ENCODE data around the gene CTBP1.
"Not testable (repeated sequence)": the region's sequence is repeated elsewhere in the genome, so short reads cannot be mapped to it uniquely, and the experiment has no call there.

CTBP1 gene

DNA sequence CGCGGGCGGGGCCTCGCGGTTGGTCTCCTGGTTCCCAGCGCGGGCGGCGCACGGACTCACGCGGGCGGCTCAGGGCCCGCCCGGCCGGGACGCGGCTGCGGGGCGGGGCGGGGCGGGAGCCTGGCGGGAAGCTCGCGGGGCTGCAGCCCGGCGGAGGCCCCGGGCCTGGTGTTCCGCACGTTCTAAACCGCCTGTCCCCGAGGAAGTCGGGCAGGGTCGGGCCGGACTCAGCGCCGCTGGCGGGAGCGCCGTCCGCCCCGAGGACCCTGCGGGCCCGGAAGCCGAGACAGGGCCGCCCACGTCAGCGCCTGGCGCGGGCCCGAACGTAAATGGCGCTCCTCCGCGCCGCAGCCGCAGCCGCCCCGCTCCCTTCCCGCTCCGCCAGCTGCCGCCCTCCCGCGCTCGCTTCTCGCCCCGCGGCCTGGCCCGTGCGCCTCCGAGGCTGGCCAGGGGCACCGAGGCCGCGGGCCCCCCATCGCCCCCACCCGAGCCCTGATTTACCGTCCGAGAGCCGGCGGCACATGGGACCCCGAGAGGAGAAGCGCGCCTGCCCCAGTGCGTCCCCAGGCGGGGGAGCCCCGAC lies 309 bp upstream of the CTBP1 start:
- DNase-seq = peak; percentile 81

DNA sequence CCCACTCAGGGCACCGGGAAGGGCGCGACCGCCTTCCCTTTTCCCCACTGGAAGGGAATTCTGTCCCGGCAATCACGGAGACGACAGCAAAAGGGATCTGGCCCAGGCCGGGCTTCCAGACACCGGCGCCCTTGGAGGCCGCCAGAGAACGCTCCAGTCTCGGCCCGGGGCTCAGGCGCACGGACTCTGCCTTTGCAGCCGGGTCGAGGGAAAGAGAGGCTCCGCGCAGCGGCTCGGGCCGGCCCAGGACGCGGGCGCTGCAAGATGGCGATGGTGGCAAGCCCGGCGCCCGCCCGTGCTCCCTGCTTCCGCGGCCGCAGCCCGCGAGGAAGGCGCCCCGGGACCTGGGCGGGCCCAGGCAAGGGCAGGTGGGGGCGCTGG lies 1.1 kb downstream of the CTBP1 start:
- DNase-seq = peak; percentile 66

GRCh38 chr4:1246901-1247863 lies 1.7 kb downstream of the CTBP1 start:
- peak; percentile 36 for DNase-seq

DNA sequence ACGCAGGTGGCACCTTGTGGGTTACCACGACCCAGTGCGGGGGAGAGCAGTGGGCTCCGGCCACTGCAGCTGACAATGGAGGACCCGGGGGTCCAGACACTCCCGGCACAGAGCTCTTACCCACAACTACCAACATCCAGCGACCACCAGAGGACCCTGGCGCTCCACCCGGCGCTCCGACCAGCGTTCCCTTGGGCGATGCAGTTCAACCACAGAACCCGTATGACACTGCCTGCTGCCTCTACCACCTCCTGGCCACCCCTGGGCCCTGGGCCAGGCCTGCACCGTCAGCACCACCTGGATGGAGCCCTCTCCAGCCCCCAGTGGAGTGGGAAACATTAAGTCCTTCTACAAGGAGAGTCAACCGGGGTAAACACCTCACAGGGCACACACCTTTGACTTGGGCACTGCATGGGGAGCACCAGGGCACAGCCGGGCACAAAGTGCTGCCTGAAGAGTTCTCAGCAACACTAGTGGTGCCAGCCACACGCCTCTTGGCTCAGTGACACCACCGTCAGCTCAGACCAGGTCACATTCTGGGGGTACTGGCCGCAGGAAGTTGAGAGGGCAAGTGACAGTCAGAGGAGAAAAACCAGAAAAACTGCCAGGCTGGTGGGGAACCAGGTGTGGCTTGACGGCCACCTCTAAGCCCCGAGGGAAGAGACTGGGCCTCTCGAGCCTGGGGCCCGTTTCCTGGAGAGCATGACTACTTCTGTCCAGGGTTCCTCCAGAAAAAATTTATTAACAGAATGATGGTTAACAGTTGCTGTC lies 2.6 kb downstream of the CTBP1 start:
- DNase-seq = no peak

- DNase-seq = no peak
Measured at GRCh38 chr4:1245481-1246051, 3.4 kb downstream of the CTBP1 start.

- no peak for DNase-seq
Measured at GRCh38 chr4:1244978-1245471, 3.9 kb downstream of the CTBP1 start.

DNA sequence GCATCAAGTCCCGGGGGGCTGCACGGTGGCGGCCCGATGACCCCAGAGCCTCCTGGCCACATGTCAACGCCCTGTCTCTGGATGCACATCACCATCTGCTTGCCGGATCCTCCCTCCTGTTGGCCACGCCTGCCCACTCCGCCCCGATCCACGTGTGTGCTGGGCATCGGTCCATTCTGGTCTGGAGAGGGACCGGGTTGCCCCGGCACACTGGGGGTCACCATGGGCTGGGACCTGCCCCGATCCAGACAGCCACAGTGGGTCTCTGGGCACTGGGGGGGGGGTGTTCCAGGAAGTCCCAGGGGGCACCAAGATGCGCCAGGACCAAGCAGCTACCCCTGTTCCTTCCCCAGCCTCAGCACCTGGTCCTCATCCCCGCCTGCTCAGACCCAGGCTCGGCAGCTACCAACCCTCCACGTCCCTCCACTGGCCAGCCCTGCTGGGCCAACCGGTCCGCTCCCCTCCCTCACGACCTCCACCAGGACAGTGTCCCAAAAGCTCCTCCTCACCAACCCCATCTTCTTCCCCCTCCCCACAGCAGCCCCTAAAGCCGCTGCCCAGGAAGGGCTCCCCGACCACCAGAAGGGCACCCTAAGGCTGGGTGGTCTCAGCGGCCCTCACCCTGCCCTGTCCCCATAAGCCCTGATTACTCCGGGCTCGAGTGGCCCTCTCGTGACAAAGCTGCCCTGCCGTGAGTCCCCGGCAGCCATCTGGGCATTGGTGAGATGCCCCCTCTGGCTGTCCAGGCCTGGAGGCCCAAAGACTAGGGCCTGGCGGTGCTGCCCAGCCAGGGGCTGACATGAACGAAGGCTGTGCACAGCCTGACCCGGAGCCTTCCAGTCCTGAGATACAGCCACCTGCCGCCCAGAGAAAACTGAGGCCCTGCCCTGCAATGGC lies 4.6 kb downstream of the CTBP1 start:
- DNase-seq = no peak

DNA sequence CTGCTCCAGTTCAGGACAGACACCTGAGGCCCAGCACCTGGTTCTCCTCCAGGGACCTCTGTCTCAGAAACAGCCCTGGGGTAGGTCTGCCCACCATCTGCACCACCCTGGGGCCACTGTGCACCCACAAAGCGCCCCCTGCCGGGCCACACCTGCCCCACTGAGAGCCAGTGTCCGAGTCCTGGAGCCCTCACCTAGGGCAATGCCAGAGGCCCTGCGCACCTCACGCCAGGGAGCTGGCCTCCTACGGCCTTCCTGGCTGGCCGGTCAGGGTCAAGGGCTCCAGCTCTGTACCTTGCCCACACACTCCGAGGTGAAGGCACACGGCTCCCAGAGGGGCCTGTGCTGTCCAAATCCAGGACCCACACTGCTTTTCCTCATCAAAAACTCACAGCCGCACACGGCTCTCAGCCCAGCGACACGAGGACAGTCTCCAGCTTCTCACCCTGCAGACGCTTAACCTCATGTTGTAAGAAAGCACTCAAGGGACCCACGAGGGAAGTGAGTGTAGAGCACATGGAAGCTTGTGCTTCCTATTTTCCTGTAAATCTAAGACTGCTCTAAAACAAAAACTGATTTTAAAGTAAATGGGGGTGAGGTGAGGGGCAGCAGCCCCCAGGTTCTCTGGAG lies 5.4 kb downstream of the CTBP1 start:
- no peak for DNase-seq

DNA sequence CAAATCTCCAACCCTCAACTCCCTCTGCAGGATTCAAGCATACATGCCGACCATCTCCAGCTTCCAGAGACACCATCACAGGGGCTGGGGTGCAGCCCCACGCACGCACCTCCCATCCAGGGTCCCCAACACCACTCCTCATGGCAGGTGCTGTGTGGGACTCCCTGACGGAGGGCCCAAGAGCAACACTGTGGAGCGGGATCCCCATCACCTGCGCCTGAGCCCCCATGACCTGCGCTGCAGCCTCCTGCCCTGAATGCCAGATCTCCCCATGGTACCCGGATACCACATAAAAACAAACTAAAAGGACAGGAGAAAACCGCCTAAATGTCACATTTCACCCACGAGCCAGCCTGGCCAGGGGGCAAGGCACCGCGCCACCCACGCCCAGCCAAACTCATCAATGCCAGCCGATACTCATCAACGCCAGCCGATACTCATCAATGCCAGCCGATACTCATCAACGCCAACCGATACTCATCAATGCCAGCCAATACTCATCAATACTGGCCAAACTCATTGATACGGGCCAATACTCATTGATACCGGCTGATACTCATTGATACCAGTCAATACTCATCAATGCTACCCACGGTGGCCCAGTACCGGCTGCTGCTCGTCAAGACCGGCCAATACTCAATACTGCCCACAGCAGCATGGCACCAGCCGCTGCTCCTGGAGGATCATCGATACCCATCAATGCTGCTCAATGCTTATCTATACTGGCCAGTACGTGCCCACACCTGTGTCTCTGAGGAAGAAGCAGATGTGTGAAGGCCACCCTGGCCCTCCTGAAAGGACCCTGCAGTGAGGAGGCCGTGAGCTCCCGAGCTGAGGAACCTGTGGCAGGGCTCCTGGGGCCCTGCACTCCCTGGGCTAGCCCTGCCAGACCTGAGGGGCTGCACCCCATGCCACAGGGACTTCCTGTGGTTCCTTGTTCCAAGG lies 6.2 kb downstream of the CTBP1 start:
- no peak for DNase-seq

GRCh38 chr4:1241936-1242505 lies 6.9 kb downstream of the CTBP1 start:
- DNase-seq = no peak

DNA sequence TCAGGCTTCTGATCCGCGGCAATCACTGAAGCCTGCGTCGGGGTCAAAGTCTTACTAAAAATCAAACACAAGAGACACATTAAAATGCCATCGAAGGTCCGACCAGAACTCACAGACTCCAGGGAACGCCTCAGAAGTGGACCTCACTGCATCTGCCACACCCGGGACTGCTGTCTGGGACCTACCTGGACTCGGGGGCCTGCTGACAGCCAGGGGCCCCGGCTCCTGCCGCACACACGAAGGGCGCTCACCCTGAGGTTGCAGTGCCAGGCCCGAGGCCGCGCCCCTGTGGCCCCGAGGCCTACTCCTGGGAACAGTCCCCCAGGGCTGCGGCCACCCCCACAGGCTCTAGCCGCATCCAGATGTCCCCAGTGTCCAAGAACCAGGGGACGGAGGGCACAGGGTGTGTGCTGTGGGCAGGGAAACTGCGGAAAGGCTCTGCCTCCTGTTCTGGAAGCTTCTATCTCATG lies 7.4 kb downstream of the CTBP1 start:
- DNase-seq = no peak

GRCh38 chr4:1240721-1241465 lies 8.0 kb downstream of the CTBP1 start:
- DNase-seq = no peak

DNA sequence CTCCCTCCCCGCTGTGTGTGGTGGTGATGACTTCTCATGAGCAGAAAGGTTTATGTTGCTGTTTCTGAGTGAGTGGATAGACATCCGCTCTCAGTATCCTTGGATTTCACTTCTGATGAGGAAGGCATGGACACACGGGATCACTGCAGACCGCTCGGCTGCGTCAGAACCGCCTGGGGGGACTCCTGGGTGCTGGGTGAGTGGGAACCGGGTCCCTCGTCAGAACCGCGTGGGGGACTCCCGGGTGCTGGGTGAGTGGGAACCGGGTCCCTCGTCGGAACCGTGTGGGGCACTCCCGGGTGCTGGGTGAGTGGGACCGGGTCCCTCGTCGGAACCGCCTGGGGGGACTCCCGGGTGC lies 9.0 kb downstream of the CTBP1 start:
- no peak for DNase-seq

DNA sequence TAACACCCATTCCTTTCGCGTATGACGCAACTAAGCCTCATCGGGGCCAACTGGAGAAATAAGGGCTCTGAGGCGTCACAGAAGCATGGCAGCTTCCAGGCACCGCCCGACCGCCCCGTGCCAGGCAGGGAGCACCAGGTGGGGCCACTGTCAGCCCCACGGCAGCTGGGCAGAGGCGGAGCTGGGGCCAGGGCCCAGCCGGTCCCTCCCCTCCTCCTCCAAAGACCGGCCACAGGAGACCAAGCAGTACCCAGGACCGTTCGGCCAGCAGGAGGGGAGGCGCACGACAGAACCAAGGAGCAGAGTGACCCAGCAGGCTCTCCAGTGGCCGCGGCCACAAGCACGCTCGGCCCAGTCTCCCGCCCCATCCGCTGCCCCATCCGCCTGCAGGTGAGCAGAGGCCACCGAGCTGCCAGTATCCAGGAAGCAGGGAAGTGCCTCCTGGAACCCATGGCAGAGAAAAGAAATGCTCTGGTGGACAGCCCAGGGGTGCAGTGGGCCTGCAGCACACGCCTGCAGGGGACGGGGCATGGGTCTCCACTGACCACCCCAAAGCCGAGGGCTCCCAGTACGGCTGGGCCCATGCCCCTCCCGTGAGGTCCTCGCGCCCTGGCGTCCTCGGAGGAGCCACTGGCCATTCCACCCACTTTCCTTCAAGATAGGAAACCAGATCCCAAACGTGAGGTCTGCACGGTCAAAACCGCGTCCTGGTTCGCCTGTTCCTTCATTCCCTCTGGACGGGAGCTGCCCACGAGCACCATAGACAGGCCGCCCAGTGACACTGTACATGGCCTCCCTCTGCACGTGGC lies 9.6 kb downstream of the CTBP1 start:
- no peak for DNase-seq

GRCh38 chr4:1238676-1239000 lies 10.3 kb downstream of the CTBP1 start:
- DNase-seq = no peak

DNA sequence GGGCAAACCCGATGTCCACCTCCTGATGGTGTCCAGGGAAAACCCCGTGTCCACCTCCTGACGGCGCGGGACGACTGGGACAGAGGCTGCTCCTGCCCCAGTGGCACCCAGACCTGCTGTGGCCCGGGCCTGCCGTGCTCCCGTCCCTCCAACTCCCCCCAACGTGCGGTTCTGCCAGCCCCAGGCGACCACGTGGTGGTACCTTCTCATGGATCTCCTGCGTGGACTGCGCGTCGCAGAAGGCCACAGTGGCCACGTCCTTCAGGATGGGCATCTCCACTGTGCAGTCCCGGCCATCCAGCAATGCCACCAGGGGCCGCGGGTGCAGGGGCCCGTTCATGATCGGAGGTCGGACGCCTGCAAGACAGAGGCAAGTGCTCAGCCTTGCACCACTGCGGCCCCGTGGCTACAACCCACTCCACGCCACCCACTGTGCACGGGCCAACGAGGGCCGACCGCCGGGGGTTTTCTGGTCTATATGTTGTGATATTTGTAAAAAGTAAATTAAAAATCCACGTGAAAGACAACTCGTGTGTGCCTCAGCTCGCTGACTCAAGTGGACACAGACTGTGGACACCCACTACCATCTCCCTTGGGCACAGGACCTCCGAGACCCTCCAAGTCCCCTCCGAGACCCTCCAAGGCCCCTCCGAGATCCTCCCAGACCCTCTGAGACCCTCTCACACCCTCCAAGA lies 10.8 kb downstream of the CTBP1 start:
- DNase-seq = no peak

GRCh38 chr4:1237261-1237660 lies 11.7 kb downstream of the CTBP1 start:
- not testable (repeated sequence) for DNase-seq

- DNase-seq = not testable (repeated sequence)
Measured at GRCh38 chr4:1236836-1237235, 12.1 kb downstream of the CTBP1 start.
